A549 (cell line): ENCODE data around the gene TRIP6. TPM values are rescaled to one million over a fixed set of nuclear protein-coding genes. Genes with fewer than 3 reads are reported as not detected.
"Not testable (repeated sequence)": the region's sequence is repeated elsewhere in the genome, so short reads cannot be mapped to it uniquely, and the experiment has no call there.

Experiments used
- ATAC-seq, 2 experiments: fragments of 200-7000 bp in 1 of 2; fragments of >200 bp in 1 of 2; cut with Nextera tagmentation in 1 of 2; cut with Tn5 transposase in 1 of 2; 3 replicates each; pipeline versions ENCODE4 v1.8.0 to v1.9.1; 2018 to 2020; ENCODE audit warnings: mild to moderate bottlenecking in 1 of 2, moderate library complexity in 1 of 2
- CTCF ChIA-PET: fragments of 300-600 bp; sonication (Branson Sonifier 250); formaldehyde crosslinking; extraction: SDS; loops from one replicate; lab custom pipeline; 2021; ENCODE audit warnings: antibody characterized with exemption, inconsistent platforms; lab: Yijun Ruan, JAX
- POLR2A ChIA-PET: fragments of 350-600 bp; formaldehyde crosslinking; extraction: SDS; loops from one replicate; lab custom pipeline; 2021; ENCODE audit warnings: antibody characterized with exemption, inconsistent platforms; lab: Yijun Ruan, JAX
- DNase-seq, 2 experiments: peaks; one replicate each; pipeline versions ENCODE4 v3.0.0 to v3.0.0-alpha.2; 2011 to 2016; ENCODE audit warnings: low read depth in 1 of 2, low spot score in 1 of 2
- FAIRE-seq: peaks from 2 replicates; lab custom pipeline; 2011; peaks lifted over from hg19 to GRCh38; lab: Jason Lieb, UNC
- H3K27ac ChIP-seq, 2 experiments: fragments of >200 bp; sonication (Bioruptor Twin); formaldehyde crosslinking; 3 replicates each; pipeline ENCODE4 v1.5.1; 2016 to 2017
- H3K4me1 ChIP-seq: fragments of >200 bp; sonication (Bioruptor Twin); formaldehyde crosslinking; 3 replicates; pipeline ENCODE4 v1.6.1; 2016
- H3K4me2 ChIP-seq: fragments of >200 bp; sonication (Bioruptor Twin); formaldehyde crosslinking; 3 replicates; pipeline ENCODE4 v1.6.1; 2016
- H3K4me3 ChIP-seq: fragments of >200 bp; sonication (Bioruptor Twin); formaldehyde crosslinking; 3 replicates; pipeline ENCODE4 v1.5.1; 2016
- H3K9me3 ChIP-seq: fragments of >200 bp; sonication (Bioruptor Twin); formaldehyde crosslinking; 3 replicates; pipeline ENCODE4 v1.6.1; 2016
- CBX2 ChIP-seq: fragments of 200-600 bp; sonication (generic); IDR thresholded peaks from 2 replicates; pipeline ENCODE4 v1.6.1; 2016; ENCODE audit warnings: low read depth, mild to moderate bottlenecking, borderline replicate concordance
- CHD2 ChIP-seq: fragments of 150-350 bp; IDR thresholded peaks from 2 replicates; pipeline ENCODE4 v1.6.1; 2014; ENCODE audit warnings: low read length; ENCODE audit not compliant: partially characterized antibody
- EHF ChIP-seq: fragments of 250-450 bp; sonication (Bioruptor Pico); IDR thresholded peaks from 2 replicates; pipeline ENCODE4 v1.5.0; 2020; ENCODE audit warnings: mild to moderate bottlenecking
- ELK1 ChIP-seq: fragments of 150-350 bp; IDR thresholded peaks from 2 replicates; pipeline ENCODE4 v1.6.1; 2014; ENCODE audit warnings: low read depth, mild to moderate bottlenecking, low read length
- EP300 ChIP-seq, 2 experiments: fragments of >200 bp; sonication (Bioruptor Twin); formaldehyde crosslinking; IDR thresholded peaks; 2 replicates in 1 of 2; 3 replicates in 1 of 2; pipeline ENCODE4 v1.6.1; 2016 to 2017
- FOSL2 ChIP-seq, 2 experiments: fragments of 450-650 bp in 1 of 2; fragments of >200 bp in 1 of 2; sonication (Bioruptor Twin) in 1 of 2; formaldehyde crosslinking; IDR thresholded peaks; 2 replicates each; pipeline versions ENCODE4 v1.5.0 to v1.6.1; 2016 to 2020; ENCODE audit warnings: mild to moderate bottlenecking in 1 of 2, moderate library complexity in 1 of 2
- FOXS1 ChIP-seq: fragments of 250-450 bp; sonication (Bioruptor Pico); IDR thresholded peaks from 2 replicates; pipeline ENCODE4 v1.5.0; 2020; ENCODE audit warnings: mild to moderate bottlenecking, moderate library complexity
- HDAC2 ChIP-seq: fragments of 200-600 bp; sonication (generic); IDR thresholded peaks from 2 replicates; pipeline ENCODE4 v1.6.1; 2016
- HES2 ChIP-seq: fragments of >200 bp; sonication (Bioruptor Twin); formaldehyde crosslinking; IDR thresholded peaks from 2 replicates; pipeline ENCODE4 v1.6.1; 2016
- HMGXB4 ChIP-seq: fragments of 250-450 bp; sonication (Bioruptor Pico); IDR thresholded peaks from 2 replicates; pipeline ENCODE4 v1.5.0; 2021; ENCODE audit warnings: mild to moderate bottlenecking, moderate library complexity, borderline replicate concordance
- HOXB13 ChIP-seq: fragments of 250-450 bp; sonication (Bioruptor Pico); IDR thresholded peaks from 2 replicates; pipeline ENCODE4 v1.5.0; 2020; ENCODE audit warnings: low read depth, mild to moderate bottlenecking, moderate library complexity
- HOXB5 ChIP-seq: fragments of 250-450 bp; sonication (Bioruptor Pico); IDR thresholded peaks from 2 replicates; pipeline ENCODE4 v1.5.0; 2020; ENCODE audit warnings: mild to moderate bottlenecking, moderate library complexity
- JUNB ChIP-seq: fragments of >200 bp; sonication (Bioruptor Twin); formaldehyde crosslinking; IDR thresholded peaks from 2 replicates; pipeline ENCODE4 v1.6.1; 2016
- MYC ChIP-seq: IDR thresholded peaks from 2 replicates; pipeline ENCODE4 v1.6.1; 2012; ENCODE audit warnings: mild to moderate bottlenecking, inconsistent platforms, low read length, improper control_type of control experiment, borderline replicate concordance
- NFE2L2 ChIP-seq: fragments of 150-350 bp; conservative IDR thresholded peaks from 2 replicates; pipeline ENCODE4 v1.6.1; 2014; ENCODE audit warnings: low read length
- PHF8 ChIP-seq: fragments of 200-600 bp; sonication (generic); IDR thresholded peaks from 2 replicates; pipeline ENCODE4 v1.6.1; 2016; ENCODE audit warnings: low read depth, mild to moderate bottlenecking, antibody characterized with exemption, moderate library complexity, borderline replicate concordance
- POLR2AphosphoS2 ChIP-seq: conservative IDR thresholded peaks from 2 replicates; pipeline ENCODE4 v1.6.1; 2012; ENCODE audit warnings: low read length, improper control_type of control experiment, inconsistent platforms
- RAD21 ChIP-seq, 2 experiments: fragments of >200 bp in 1 of 2; sonication (Bioruptor Twin) in 1 of 2; formaldehyde crosslinking in 1 of 2; IDR thresholded peaks in 1 of 2; conservative IDR thresholded peaks in 1 of 2; 2 replicates in 1 of 2; 3 replicates in 1 of 2; pipeline ENCODE4 v1.6.1; 2012 to 2018; ENCODE audit warnings: inconsistent platforms in 1 of 2
- REST ChIP-seq: fragments of 200-600 bp; sonication (generic); IDR thresholded peaks from 2 replicates; pipeline ENCODE4 v1.6.1; 2016; ENCODE audit warnings: antibody characterized with exemption, mild to moderate bottlenecking, moderate library complexity
- TFCP2L1 ChIP-seq: fragments of 250-450 bp; sonication (Bioruptor Pico); IDR thresholded peaks from 2 replicates; pipeline ENCODE4 v1.5.0; 2021; ENCODE audit warnings: mild to moderate bottlenecking
- WGBS: methylation state at CpG from one replicate; pipeline ENCODE4 v1.1.6; 2017; ENCODE audit errors: missing lambda C conversion rate; 5-methylcytosine and 5-hydroxymethylcytosine counted together
- polyA plus RNA-seq, 4 experiments: library from polyadenylated mRNA; depleted of rRNA in 3 of 4; stranded (reverse); fragments of >200 nt; fragmentation: RNase III in 1 of 4; extraction: RNeasy Plus Mini Kit Qiagen cat#74134 plus additional on column Dnase treatment in 1 of 4; gene quantifications; 2 replicates in 3 of 4; 3 replicates in 1 of 4; pipeline ENCODE4 v1.2.3, GENCODE V29; 2011 to 2017

TRIP6 gene
- polyA plus RNA-seq, 2 of the 4 experiments (the other 2 are of a cell fraction), result 18.0 to 38.5 TPM

GRCh38 chr7:100852048-100852872, 14.9 kb upstream of the TRIP6 start, which contains the start of gene SLC12A9 (continued):
- TF ChIP-seq RAD21 (conservative IDR thresholded peaks at IDR 0.05 in 1 of 2, IDR thresholded peaks at IDR 0.05 in 1 of 2) (peak; percentile 94 to 98), CHD2 (no peak)

- H3K27ac ChIP-seq, result no peak overlapping the region
- no peaks in the 10 kb centered on the region for H3K9me3 ChIP-seq
- ChIA-PET POLR2A (no interaction called here), CTCF (interaction anchor here (0.9 to 15.9 kb wide), 7 partner anchors 21 to 163 kb away, joined by 3 to 280 read pairs (median 45); partner anchors contain the start of genes EPO and POP7)
- ATAC-seq (no peak), DNase-seq (no peak), FAIRE-seq (no peak)
- H3K4me2 ChIP-seq, result no peak overlapping the region
- H3K4me1 ChIP-seq, result 0 out of 3 replicates have a peak, but pooled peaks cover 4% of the 10 kb centered on the region
- H3K4me3 ChIP-seq, result no peak overlapping the region
- TF ChIP-seq MYC (no peak), CHD2 (no peak), FOSL2 (IDR thresholded peaks at IDR 0.05) (no peak), FOSL2 (CRISPR knock-in tag; IDR thresholded peaks at IDR 0.05) (no peak), HMGXB4 (no peak)
- WGBS, result 91% methylated on average over 9 of the region's 14 CpGs
Observed at GRCh38 chr7:100854146-100854895, 12.9 kb upstream of the TRIP6 start.

GRCh38 chr7:100854899-100855298, 12.3 kb upstream of the TRIP6 start:
- CTCF ChIA-PET, result interaction anchor here (0.9 to 15.9 kb wide), 8 partner anchors 20 to 223 kb away, joined by 3 to 280 read pairs (median 8); partner anchors contain the start of genes EPO, POP7 and SRRT
- POLR2A ChIA-PET, H3K27ac ChIP-seq, H3K4me3 ChIP-seq, H3K4me2 ChIP-seq, H3K9me3 ChIP-seq, ATAC-seq, DNase-seq, H3K4me1 ChIP-seq, FAIRE-seq: not testable (repeated sequence)
- WGBS, result 87% methylated on average over 9 of the region's 9 CpGs

GRCh38 chr7:100855515-100855914, 11.7 kb upstream of the TRIP6 start:
- 98% methylated on average over 9 of the region's 10 CpGs for WGBS
- POLR2A ChIA-PET, result no interaction called here
- no peak for TF ChIP-seq CBX2
- no peak for TF ChIP-seq NFE2L2
- TF ChIP-seq HOXB5 (CRISPR knock-in tag), result no peak
- TF ChIP-seq FOSL2 (IDR thresholded peaks at IDR 0.05), result no peak
- no peak for TF ChIP-seq FOSL2 (CRISPR knock-in tag; IDR thresholded peaks at IDR 0.05)
- TF ChIP-seq ELK1, result no peak
- no peak for TF ChIP-seq EHF (CRISPR knock-in tag)
- no peak for TF ChIP-seq EP300 (IDR thresholded peaks at IDR 0.05)
- TF ChIP-seq TFCP2L1 (CRISPR knock-in tag), result no peak
- TF ChIP-seq REST, result no peak
- TF ChIP-seq HES2, result no peak
- no peak for TF ChIP-seq PHF8
- no peak for TF ChIP-seq HDAC2
- TF ChIP-seq JUNB, result no peak
- TF ChIP-seq FOXS1, result no peak
- no peak for TF ChIP-seq HOXB13 (CRISPR knock-in tag)
- no peak for TF ChIP-seq POLR2AphosphoS2
- ATAC-seq, result no peak
- CTCF ChIA-PET, result interaction anchor here (1.0 to 15.9 kb wide), 7 partner anchors 20 to 223 kb away, joined by 3 to 280 read pairs (median 12); partner anchors contain the start of genes EPO, POP7 and SRRT
- DNase-seq, result no peak
- Histone ChIP-seq H3K4me1 (0 out of 3 replicates have a peak, but pooled peaks cover 4% of the 10 kb centered on the region), H3K4me3 (no peak overlapping the region), H3K4me2 (no peak overlapping the region), H3K9me3 (no peaks in the 10 kb centered on the region), H3K27ac (no peak overlapping the region)
- no peak for FAIRE-seq
